Glutamatergic neuron (in vitro differentiated cells): ENCODE results near the gene CACNA2D1. TPM values are rescaled to one million over a fixed set of nuclear protein-coding genes. Genes with fewer than 3 reads are reported as not detected.
A peak's percentile ranks its signal among the peaks of the same experiment; 100 is the strongest.

Experiments used
- DNase-seq: peaks from one replicate; pipeline ENCODE4 v3.0.0; 2022
- H3K27ac Mint-ChIP-seq: one replicate; pipeline ENCODE4 v1.8.0; 2020; ENCODE audit warnings: mild to moderate bottlenecking, mixed read lengths, inconsistent platforms; ENCODE audit not compliant: unreplicated experiment
- H3K27me3 Mint-ChIP-seq: one replicate; pipeline ENCODE4 v1.8.0; 2020; ENCODE audit warnings: mild to moderate bottlenecking, moderate library complexity, mixed read lengths, inconsistent platforms; ENCODE audit not compliant: unreplicated experiment
- H3K36me3 Mint-ChIP-seq: one replicate; pipeline ENCODE4 v1.8.0; 2020; ENCODE audit warnings: mild to moderate bottlenecking, mixed read lengths, inconsistent platforms; ENCODE audit not compliant: unreplicated experiment
- H3K4me1 Mint-ChIP-seq: one replicate; pipeline ENCODE4 v1.8.0; 2020; ENCODE audit warnings: mild to moderate bottlenecking, low read depth, mixed read lengths, inconsistent platforms; ENCODE audit not compliant: unreplicated experiment
- H3K4me3 Mint-ChIP-seq: one replicate; pipeline ENCODE4 v1.8.0; 2020; ENCODE audit warnings: mild to moderate bottlenecking, mixed read lengths, inconsistent platforms; ENCODE audit not compliant: unreplicated experiment
- H3K9me3 Mint-ChIP-seq: one replicate; pipeline ENCODE4 v1.8.0; 2020; ENCODE audit warnings: mild to moderate bottlenecking, moderate library complexity, mixed read lengths, inconsistent platforms; ENCODE audit not compliant: unreplicated experiment
- total RNA-seq: library from RNA; stranded (reverse); fragmentation: NEBNext Ultra II Directional; extraction: Animal tissue kit (Norgen Biotek cat#: 25700); gene quantifications from one replicate; pipeline ENCODE4 v1.2.1, GENCODE V29; 2021; ENCODE audit not compliant: unreplicated experiment
- TF ChIP-seq, protein P1 (sequence below): fragments of 200-600 bp; sonication (generic); IDR thresholded peaks from one replicate; pipeline ENCODE4 v1.5.0; 2021; ENCODE audit not compliant: partially characterized antibody, unreplicated experiment

CACNA2D1 gene
- total RNA-seq, 1 donor from 2014 or later = 258 TPM

- H3K27ac Mint-ChIP-seq = peak overlapping the region; percentile 4
- TF ChIP-seq, protein P1, sequence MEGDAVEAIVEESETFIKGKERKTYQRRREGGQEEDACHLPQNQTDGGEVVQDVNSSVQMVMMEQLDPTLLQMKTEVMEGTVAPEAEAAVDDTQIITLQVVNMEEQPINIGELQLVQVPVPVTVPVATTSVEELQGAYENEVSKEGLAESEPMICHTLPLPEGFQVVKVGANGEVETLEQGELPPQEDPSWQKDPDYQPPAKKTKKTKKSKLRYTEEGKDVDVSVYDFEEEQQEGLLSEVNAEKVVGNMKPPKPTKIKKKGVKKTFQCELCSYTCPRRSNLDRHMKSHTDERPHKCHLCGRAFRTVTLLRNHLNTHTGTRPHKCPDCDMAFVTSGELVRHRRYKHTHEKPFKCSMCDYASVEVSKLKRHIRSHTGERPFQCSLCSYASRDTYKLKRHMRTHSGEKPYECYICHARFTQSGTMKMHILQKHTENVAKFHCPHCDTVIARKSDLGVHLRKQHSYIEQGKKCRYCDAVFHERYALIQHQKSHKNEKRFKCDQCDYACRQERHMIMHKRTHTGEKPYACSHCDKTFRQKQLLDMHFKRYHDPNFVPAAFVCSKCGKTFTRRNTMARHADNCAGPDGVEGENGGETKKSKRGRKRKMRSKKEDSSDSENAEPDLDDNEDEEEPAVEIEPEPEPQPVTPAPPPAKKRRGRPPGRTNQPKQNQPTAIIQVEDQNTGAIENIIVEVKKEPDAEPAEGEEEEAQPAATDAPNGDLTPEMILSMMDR = no peak
- H3K9me3 Mint-ChIP-seq = no peaks in the 10 kb centered on the region
- DNase-seq = no peak
- peaks cover 18% of the 10 kb centered on the region for H3K4me1 Mint-ChIP-seq
- H3K27me3 Mint-ChIP-seq = peaks cover 4% of the 10 kb centered on the region
- peaks cover 3% of the 10 kb centered on the region for H3K36me3 Mint-ChIP-seq
- H3K4me3 Mint-ChIP-seq = no peak overlapping the region
These were observed 130.3 kb downstream of the CACNA2D1 start for GRCh38 chr7:82313269-82313668.

- TF ChIP-seq, protein P1 = no peak
- peaks cover 3% of the 10 kb centered on the region for H3K9me3 Mint-ChIP-seq
- DNase-seq = no peak
- H3K27ac Mint-ChIP-seq = no peak overlapping the region
- H3K36me3 Mint-ChIP-seq = peaks cover 3% of the 10 kb centered on the region
- H3K4me3 Mint-ChIP-seq = no peak overlapping the region
- peaks cover 16% of the 10 kb centered on the region for H3K4me1 Mint-ChIP-seq
- peaks cover 4% of the 10 kb centered on the region for H3K27me3 Mint-ChIP-seq
These were observed 130.9 kb downstream of the CACNA2D1 start for GRCh38 chr7:82312646-82313045.

DNA sequence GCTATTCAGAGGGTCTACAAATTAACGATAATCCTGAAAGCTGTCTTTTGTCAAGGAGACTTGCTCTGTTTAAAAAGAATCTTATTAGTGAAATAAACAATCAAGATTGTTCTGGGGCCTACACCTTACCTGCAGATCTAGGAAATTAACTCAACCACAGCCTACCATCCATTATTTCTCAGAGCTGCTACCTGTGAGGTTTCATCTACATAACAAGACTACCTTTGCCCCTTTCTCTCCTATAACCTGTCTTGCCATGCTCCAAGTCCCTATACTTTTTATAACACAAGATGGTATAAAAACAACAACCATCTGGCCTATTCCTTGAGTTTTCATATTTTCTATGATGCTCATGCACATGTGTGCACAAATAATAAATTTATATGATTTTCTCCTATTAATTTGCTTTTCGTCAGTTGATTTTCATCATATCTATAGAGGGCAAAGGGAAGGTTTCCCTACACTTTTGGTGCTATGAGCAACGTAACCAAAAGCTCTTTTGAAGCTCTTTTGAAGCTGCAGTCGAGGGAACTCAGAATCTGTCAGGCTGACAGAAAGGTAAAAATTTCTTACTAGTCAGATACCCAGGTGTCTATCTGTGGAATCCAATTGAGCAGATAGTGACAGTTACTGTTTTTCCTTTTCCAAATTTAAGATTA lies 138.1 kb downstream of the CACNA2D1 start:
- DNase-seq = no peak
- peaks cover 3% of the 10 kb centered on the region for H3K4me1 Mint-ChIP-seq

DNA sequence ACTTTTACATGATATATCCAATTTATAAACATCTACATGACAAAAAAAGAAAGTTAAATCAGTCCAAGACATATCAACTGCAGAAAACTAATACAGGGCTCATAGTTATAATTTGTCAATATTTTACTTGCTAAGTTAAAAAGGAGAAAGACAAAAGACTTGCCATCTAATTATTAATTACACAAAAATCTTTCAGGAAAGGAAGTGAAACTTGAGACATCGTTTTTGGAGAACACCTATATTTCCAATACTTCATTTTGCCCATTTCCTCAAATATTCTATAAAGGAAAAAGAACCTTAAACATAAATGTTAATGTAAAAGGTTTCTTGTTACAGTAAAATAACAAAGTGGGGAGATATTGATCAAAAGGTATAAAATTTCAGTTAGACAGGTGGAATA lies 148.7 kb downstream of the CACNA2D1 start:
- H3K27me3 Mint-ChIP-seq = peaks cover 2% of the 10 kb centered on the region
- H3K36me3 Mint-ChIP-seq = peaks cover 7% of the 10 kb centered on the region
- peaks cover 3% of the 10 kb centered on the region for H3K9me3 Mint-ChIP-seq
- no peak overlapping the region for H3K4me3 Mint-ChIP-seq
- TF ChIP-seq, protein P1 = no peak
- H3K4me1 Mint-ChIP-seq = peaks cover 6% of the 10 kb centered on the region
- H3K27ac Mint-ChIP-seq = no peak overlapping the region
- no peak for DNase-seq

More for the DNA sequence above, 138.1 kb downstream of the CACNA2D1 start:
- Mint-ChIP-seq H3K4me3 (no peak overlapping the region), H3K36me3 (peaks cover 3% of the 10 kb centered on the region), H3K27me3 (no peaks in the 10 kb centered on the region), H3K27ac (no peak overlapping the region), H3K9me3 (peaks cover 5% of the 10 kb centered on the region)
- TF ChIP-seq, protein P1 = no peak

DNA sequence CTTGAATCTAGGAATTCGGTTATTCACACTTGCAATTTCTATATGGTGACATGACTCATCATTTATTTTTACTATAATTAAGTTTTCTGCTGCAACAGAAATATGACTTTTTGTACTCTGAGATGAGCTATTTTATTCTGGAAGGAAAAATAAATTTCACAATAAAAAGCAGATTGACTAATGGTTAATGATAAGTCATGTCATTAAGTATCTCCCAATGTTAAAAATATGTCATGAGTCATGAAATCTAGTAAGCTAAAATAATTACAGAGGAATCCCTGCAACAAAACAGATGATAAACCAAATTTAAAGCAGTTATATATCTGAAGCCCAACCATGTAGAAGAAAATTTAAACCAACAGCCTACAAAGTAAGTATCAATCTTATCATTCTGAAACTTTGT lies 149.2 kb downstream of the CACNA2D1 start:
- peaks cover 10% of the 10 kb centered on the region for H3K4me1 Mint-ChIP-seq
- no peak overlapping the region for H3K27ac Mint-ChIP-seq
- DNase-seq = no peak
- TF ChIP-seq, protein P1 = no peak
- H3K36me3 Mint-ChIP-seq = peaks cover 7% of the 10 kb centered on the region
- H3K4me3 Mint-ChIP-seq = no peak overlapping the region
- peaks cover 3% of the 10 kb centered on the region for H3K9me3 Mint-ChIP-seq
- H3K27me3 Mint-ChIP-seq = peaks cover 2% of the 10 kb centered on the region
